ENCODE data around the gene ARHGEF2.

Gene ARHGEF2

GRCh38 chr1:155919801-155920200, 58.5 kb downstream of the ARHGEF2 start:
- no peaks in the 10 kb centered on the region for H3K79me1 ChIP-seq (ENCODE audit: low read depth, low read length)
- DNase-seq (ENCODE audit: low spot score): no peak
- no peaks in the 10 kb centered on the region for H3K27me3 ChIP-seq (ENCODE audit: control insufficient read depth in 3 of 3, insufficient read depth in 3 of 3, low read depth in 1 of 3, low read length in 3 of 3)
- no peak overlapping the region for H3K4me2 ChIP-seq (ENCODE audit: insufficient read depth, low read length, poor library complexity, severe bottlenecking)
- no peak overlapping the region for H2AK5ac ChIP-seq (ENCODE audit: low read depth, low read length)
- H3K9me3 ChIP-seq (replicated peaks in 1 of 2; ENCODE audit: control insufficient read depth in 2 of 2, insufficient read depth in 1 of 2, low read depth in 1 of 2, low read length in 2 of 2): no peaks in the 10 kb centered on the region
- H3K18ac ChIP-seq (ENCODE audit: low read length): no peak overlapping the region
- no peak overlapping the region for H3K27ac ChIP-seq (replicated peaks; ENCODE audit: low read length)
- no peak overlapping the region for H2BK12ac ChIP-seq (ENCODE audit: low read length)
- H2AFZ ChIP-seq (ENCODE audit: low read length): no peak overlapping the region
- no peak overlapping the region for H2BK5ac ChIP-seq (ENCODE audit: low read length)
- H3K14ac ChIP-seq (ENCODE audit: low read length): no peak overlapping the region
- no peak overlapping the region for H4K91ac ChIP-seq (ENCODE audit: low read depth, low read length, poor library complexity)
- no peak overlapping the region for H2BK15ac ChIP-seq (ENCODE audit: low read length)
- no peak overlapping the region for H3K4me3 ChIP-seq (ENCODE audit: low read length in 2 of 2)
- no peak overlapping the region for H3K4ac ChIP-seq (ENCODE audit: low read length)
- no peak overlapping the region for H2BK120ac ChIP-seq (ENCODE audit: low read depth, low read length)
- H4K8ac ChIP-seq (ENCODE audit: low read depth, low read length): no peak overlapping the region
- H3K36me3 ChIP-seq (replicated peaks in 1 of 2; ENCODE audit: control insufficient read depth in 2 of 2, insufficient read depth in 2 of 2, low read length in 2 of 2): peaks cover 40 to 98% of the 10 kb centered on the region in 2 donors
- WGBS, 2 donors (ENCODE audit: extremely low coverage in 2 of 2, insufficient read length in 2 of 2, insufficient replicate concordance in 1 of 2): no CpG with 5 or more reads among the region's 2 CpGs
- no peak overlapping the region for H3K9ac ChIP-seq (ENCODE audit: low read depth, low read length, poor library complexity)
- H3K4me1 ChIP-seq (ENCODE audit: control insufficient read depth in 2 of 2, insufficient read depth in 1 of 2, low read depth in 1 of 2, low read length in 2 of 2): no peaks in the 10 kb centered on the region
- H3K23ac ChIP-seq (ENCODE audit: low read depth, low read length, poor library complexity): no peak overlapping the region

GRCh38 chr1:155918660-155919059, 59.7 kb downstream of the ARHGEF2 start:
- Histone ChIP-seq H3K9me3 (replicated peaks in 1 of 2; ENCODE audit: control insufficient read depth in 2 of 2, insufficient read depth in 1 of 2, low read depth in 1 of 2, low read length in 2 of 2) (no peaks in the 10 kb centered on the region), H3K79me1 (ENCODE audit: low read depth, low read length) (no peaks in the 10 kb centered on the region), H3K36me3 (replicated peaks in 1 of 2; ENCODE audit: control insufficient read depth in 2 of 2, insufficient read depth in 2 of 2, low read length in 2 of 2) (peaks cover 41 to 98% of the 10 kb centered on the region in 2 donors), H3K9ac (ENCODE audit: low read depth, low read length, poor library complexity) (no peak overlapping the region), H3K27me3 (ENCODE audit: control insufficient read depth in 3 of 3, insufficient read depth in 3 of 3, low read depth in 1 of 3, low read length in 3 of 3) (no peaks in the 10 kb centered on the region), H2BK12ac (ENCODE audit: low read length) (no peak overlapping the region), H3K14ac (ENCODE audit: low read length) (no peak overlapping the region), H3K18ac (ENCODE audit: low read length) (no peak overlapping the region), H3K4me1 (ENCODE audit: control insufficient read depth in 2 of 2, insufficient read depth in 1 of 2, low read depth in 1 of 2, low read length in 2 of 2) (no peaks in the 10 kb centered on the region), H4K91ac (ENCODE audit: low read depth, low read length, poor library complexity) (no peak overlapping the region), H2BK15ac (ENCODE audit: low read length) (no peak overlapping the region), H3K4me2 (ENCODE audit: insufficient read depth, low read length, poor library complexity, severe bottlenecking) (no peak overlapping the region), H3K4me3 (ENCODE audit: low read length in 2 of 2) (no peak overlapping the region), H3K4ac (ENCODE audit: low read length) (no peak overlapping the region), H3K27ac (replicated peaks; ENCODE audit: low read length) (no peak overlapping the region), H2BK5ac (ENCODE audit: low read length) (no peak overlapping the region), H2AK5ac (ENCODE audit: low read depth, low read length) (no peak overlapping the region), H3K23ac (ENCODE audit: low read depth, low read length, poor library complexity) (no peak overlapping the region), H4K8ac (ENCODE audit: low read depth, low read length) (no peak overlapping the region), H2BK120ac (ENCODE audit: low read depth, low read length) (no peak overlapping the region), H2AFZ (ENCODE audit: low read length) (no peak overlapping the region)
- no CpG with 5 or more reads among the region's 3 CpGs for WGBS, 2 donors (ENCODE audit: extremely low coverage in 2 of 2, insufficient read length in 2 of 2, insufficient replicate concordance in 1 of 2)
- DNase-seq (ENCODE audit: low spot score): no peak

GRCh38 chr1:155913969-155914757, 64.2 kb downstream of the ARHGEF2 start:
- Histone ChIP-seq H2AK5ac (ENCODE audit: low read depth, low read length) (no peak overlapping the region), H3K27ac (replicated peaks; ENCODE audit: low read length) (no peak overlapping the region), H3K4me1 (ENCODE audit: control insufficient read depth in 2 of 2, insufficient read depth in 1 of 2, low read depth in 1 of 2, low read length in 2 of 2) (peaks cover 0 to 2% of the 10 kb centered on the region in 2 donors), H3K14ac (ENCODE audit: low read length) (no peak overlapping the region), H3K79me1 (ENCODE audit: low read depth, low read length) (peaks cover 1% of the 10 kb centered on the region), H3K27me3 (ENCODE audit: control insufficient read depth in 3 of 3, insufficient read depth in 3 of 3, low read depth in 1 of 3, low read length in 3 of 3) (no peaks in the 10 kb centered on the region), H3K18ac (ENCODE audit: low read length) (no peak overlapping the region), H2AFZ (ENCODE audit: low read length) (no peak overlapping the region), H4K91ac (ENCODE audit: low read depth, low read length, poor library complexity) (no peak overlapping the region), H2BK15ac (ENCODE audit: low read length) (no peak overlapping the region), H3K4ac (ENCODE audit: low read length) (no peak overlapping the region), H3K4me3 (ENCODE audit: low read length in 2 of 2) (no peak overlapping the region), H3K36me3 (replicated peaks in 1 of 2; ENCODE audit: control insufficient read depth in 2 of 2, insufficient read depth in 2 of 2, low read length in 2 of 2) (peaks cover 23 to 87% of the 10 kb centered on the region in 2 donors), H4K8ac (ENCODE audit: low read depth, low read length) (no peak overlapping the region), H3K9me3 (replicated peaks in 1 of 2; ENCODE audit: control insufficient read depth in 2 of 2, insufficient read depth in 1 of 2, low read depth in 1 of 2, low read length in 2 of 2) (no peaks in the 10 kb centered on the region), H2BK12ac (ENCODE audit: low read length) (no peak overlapping the region), H3K23ac (ENCODE audit: low read depth, low read length, poor library complexity) (no peak overlapping the region), H3K9ac (ENCODE audit: low read depth, low read length, poor library complexity) (no peak overlapping the region), H3K4me2 (ENCODE audit: insufficient read depth, low read length, poor library complexity, severe bottlenecking) (no peak overlapping the region), H2BK120ac (ENCODE audit: low read depth, low read length) (no peak overlapping the region), H2BK5ac (ENCODE audit: low read length) (no peak overlapping the region)
- no peak for DNase-seq (ENCODE audit: low spot score)
- no CpG with 5 or more reads among the region's 6 CpGs for WGBS, 2 donors (ENCODE audit: extremely low coverage in 2 of 2, insufficient read length in 2 of 2, insufficient replicate concordance in 1 of 2)

- WGBS, 2 donors (ENCODE audit: extremely low coverage in 2 of 2, insufficient read length in 2 of 2, insufficient replicate concordance in 1 of 2): no CpG with 5 or more reads among the region's 11 CpGs
- Histone ChIP-seq H3K18ac (ENCODE audit: low read length) (no peak overlapping the region), H3K27ac (replicated peaks; ENCODE audit: low read length) (no peak overlapping the region)
These were observed 66.3 kb downstream of the ARHGEF2 start for GRCh38 chr1:155912056-155912536.

More at GRCh38 chr1:155912056-155912536, 66.3 kb downstream of the ARHGEF2 start:
- Histone ChIP-seq H3K14ac (ENCODE audit: low read length) (no peak overlapping the region), H3K9ac (ENCODE audit: low read depth, low read length, poor library complexity) (no peak overlapping the region), H2BK12ac (ENCODE audit: low read length) (no peak overlapping the region), H3K23ac (ENCODE audit: low read depth, low read length, poor library complexity) (no peak overlapping the region), H3K79me1 (ENCODE audit: low read depth, low read length) (peaks cover 1% of the 10 kb centered on the region), H4K91ac (ENCODE audit: low read depth, low read length, poor library complexity) (no peak overlapping the region), H2AK5ac (ENCODE audit: low read depth, low read length) (no peak overlapping the region), H3K4ac (ENCODE audit: low read length) (no peak overlapping the region), H3K27me3 (ENCODE audit: control insufficient read depth in 3 of 3, insufficient read depth in 3 of 3, low read depth in 1 of 3, low read length in 3 of 3) (no peaks in the 10 kb centered on the region), H3K4me3 (ENCODE audit: low read length in 2 of 2) (no peak overlapping the region), H4K8ac (ENCODE audit: low read depth, low read length) (no peak overlapping the region), H2AFZ (ENCODE audit: low read length) (no peak overlapping the region), H2BK15ac (ENCODE audit: low read length) (no peak overlapping the region), H3K9me3 (replicated peaks in 1 of 2; ENCODE audit: control insufficient read depth in 2 of 2, insufficient read depth in 1 of 2, low read depth in 1 of 2, low read length in 2 of 2) (no peaks in the 10 kb centered on the region), H3K36me3 (replicated peaks in 1 of 2; ENCODE audit: control insufficient read depth in 2 of 2, insufficient read depth in 2 of 2, low read length in 2 of 2) (peaks cover 20 to 83% of the 10 kb centered on the region in 2 donors), H3K4me2 (ENCODE audit: insufficient read depth, low read length, poor library complexity, severe bottlenecking) (no peak overlapping the region), H2BK5ac (ENCODE audit: low read length) (no peak overlapping the region), H3K4me1 (ENCODE audit: control insufficient read depth in 2 of 2, insufficient read depth in 1 of 2, low read depth in 1 of 2, low read length in 2 of 2) (peaks cover 0 to 2% of the 10 kb centered on the region in 2 donors), H2BK120ac (ENCODE audit: low read depth, low read length) (no peak overlapping the region)
- DNase-seq (ENCODE audit: low spot score): no peak
